Psoas muscle (tissue), 8 donors: ENCODE data around the gene NAT14. TPM values are rescaled to one million over a fixed set of nuclear protein-coding genes. Genes with fewer than 3 reads are reported as not detected.

Experiments used
- ATAC-seq, 4 donors: fragments of 200-7000 bp; cut with Tn5 transposase; one replicate each; pipeline ENCODE4 v1.9.1; 2020; ENCODE audit warnings: moderate library complexity in 3 of 4, mild to moderate bottlenecking in 2 of 4
- DNase-seq, 2 donors: peaks; one replicate each; pipeline ENCODE4 v3.0.0-alpha.2; 2020
- H3K27ac ChIP-seq: fragments of 200-600 bp; one replicate; pipeline ENCODE4 v1.8.0; 2022
- H3K27me3 ChIP-seq, 3 donors: fragments of 200-600 bp in 1 of 3; one replicate each; pipeline versions ENCODE4 v1.6.1 to v1.8.0; 2013 to 2022; ENCODE audit warnings: low read length in 2 of 3, mild to moderate bottlenecking in 2 of 3, moderate library complexity in 1 of 3; ENCODE audit not compliant: insufficient read depth in 3 of 3
- H3K36me3 ChIP-seq, 2 donors: fragments of 200-600 bp in 1 of 2; one replicate each; pipeline versions ENCODE4 v1.6.1 to v1.8.0; 2013 to 2022; ENCODE audit warnings: low read depth in 1 of 2, mild to moderate bottlenecking in 1 of 2, moderate library complexity in 1 of 2; ENCODE audit not compliant: insufficient read depth in 1 of 2
- H3K4me1 ChIP-seq: fragments of 200-600 bp; one replicate; pipeline ENCODE4 v1.8.0; 2022
- H3K4me3 ChIP-seq: fragments of 200-600 bp; one replicate; pipeline ENCODE4 v1.8.0; 2022; ENCODE audit warnings: mild to moderate bottlenecking
- H3K9me3 ChIP-seq: fragments of 200-600 bp; one replicate; pipeline ENCODE4 v1.8.0; 2022
- WGBS, 3 donors: extraction: QIAGEN DNeasy Blood & Tissue Kit; methylation state at CpG; one replicate each; pipeline versions ENCODE4 v1.1.6 to v1.1.7; 2013; 5-methylcytosine and 5-hydroxymethylcytosine counted together
- intact Hi-C, 2 donors: fragments of 100-400 bp; cut with DNase I; formaldehyde crosslinking; loops; one replicate each; pipeline versions ENCODE4 v1.11.0 to v1.14.2; 2022
- polyA plus RNA-seq, 3 donors: library from polyadenylated mRNA; stranded (reverse); fragments of 200-250 nt; gene quantifications; one replicate each; pipeline ENCODE4 v1.2.3, GENCODE V29; 2013
- total RNA-seq, 4 donors: library from RNA; stranded (reverse); fragmentation: NEBNext Ultra II Directional in 2 of 4; extraction: Animal tissue kit (Norgen Biotek cat#: 25700) in 2 of 4; gene quantifications; one replicate each; pipeline versions ENCODE4 v1.2.1 to v1.2.4, GENCODE V29; 2021 to 2023
- TF ChIP-seq, protein P1 (sequence below): fragments of 200-600 bp; IDR thresholded peaks from one replicate; pipeline ENCODE4 v1.8.0; 2022; ENCODE audit warnings: antibody characterized with exemption
- donor health status: healthy with polysubstance abuse.
- donor health status: DM: no; HTN: no; CAD: no; lungs with moderate emphysema.
- donor health status: Bipolar disorder and iron deficiency.
- donor health status: healthy.
- donor health status: DM: yes; HTN: yes; CAD: no.
- donor health status: DM: no; HTN: no; CAD: no.
- donor health status: DM: no; HTN: no; CAD: no.
- donor health status: DM: yes; HTN: yes; CAD: no.

NAT14 gene
- total and polyA plus RNA-seq, 7 donors = 2.0 to 6.3 (median 3.6) TPM

DNA sequence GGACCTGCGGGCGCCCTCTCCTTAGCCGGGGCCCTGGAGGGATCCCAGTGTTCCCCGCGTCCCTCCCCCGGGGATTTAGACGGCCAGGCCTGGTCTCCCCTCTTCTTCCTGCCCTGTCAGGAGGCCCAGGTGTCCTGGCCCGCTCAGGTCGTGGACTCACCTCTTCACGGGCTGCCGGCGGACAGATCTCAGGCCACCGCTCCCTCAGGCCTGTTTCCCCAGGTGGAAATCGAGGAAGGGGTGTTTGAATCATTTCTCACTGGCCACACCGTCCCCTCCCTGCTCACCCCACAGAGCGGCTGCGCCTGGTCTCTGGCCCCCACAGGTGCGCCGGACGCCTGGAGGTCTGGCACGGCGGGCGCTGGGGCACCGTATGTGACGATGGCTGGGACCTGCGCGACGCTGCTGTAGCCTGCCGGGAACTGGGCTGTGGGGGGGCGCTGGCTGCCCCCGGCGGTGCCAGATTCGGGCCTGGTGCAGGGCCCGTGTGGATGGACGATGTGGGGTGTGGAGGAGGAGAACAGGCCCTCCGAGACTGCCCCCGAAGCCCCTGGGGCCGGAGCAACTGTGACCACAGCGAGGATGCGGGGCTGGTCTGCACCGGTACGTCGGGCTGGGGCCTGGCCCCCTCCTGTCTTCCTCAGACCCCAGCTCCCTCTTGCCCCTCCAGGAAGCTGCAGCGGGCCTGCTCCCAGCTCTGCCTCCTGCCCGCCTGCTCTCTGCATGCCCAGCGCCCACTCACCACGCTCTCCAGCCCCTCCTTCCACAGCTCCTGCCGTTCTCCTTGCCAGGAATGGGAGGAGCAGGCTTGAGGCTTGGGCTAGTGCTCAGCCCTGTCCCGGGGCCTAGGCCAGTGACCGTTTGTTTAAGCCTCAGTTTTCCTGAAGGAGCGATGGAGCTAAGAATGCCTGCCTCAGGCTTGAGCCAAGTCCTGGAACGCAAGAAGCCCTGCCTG lies 5.8 kb downstream of the NAT14 start:
- no peaks in the 10 kb centered on the region for H3K36me3 ChIP-seq
- H3K9me3 ChIP-seq = no peaks in the 10 kb centered on the region
- 76 to 83% (median 77%) methylated on average over 41 to 52 of the region's 52 CpGs for WGBS, 3 donors
- H3K27me3 ChIP-seq = peaks cover 0 to 13% (median 5%) of the 10 kb centered on the region in 3 donors
- ATAC-seq = no peak
- H3K4me3 ChIP-seq = no peak overlapping the region
- TF ChIP-seq, protein P1, sequence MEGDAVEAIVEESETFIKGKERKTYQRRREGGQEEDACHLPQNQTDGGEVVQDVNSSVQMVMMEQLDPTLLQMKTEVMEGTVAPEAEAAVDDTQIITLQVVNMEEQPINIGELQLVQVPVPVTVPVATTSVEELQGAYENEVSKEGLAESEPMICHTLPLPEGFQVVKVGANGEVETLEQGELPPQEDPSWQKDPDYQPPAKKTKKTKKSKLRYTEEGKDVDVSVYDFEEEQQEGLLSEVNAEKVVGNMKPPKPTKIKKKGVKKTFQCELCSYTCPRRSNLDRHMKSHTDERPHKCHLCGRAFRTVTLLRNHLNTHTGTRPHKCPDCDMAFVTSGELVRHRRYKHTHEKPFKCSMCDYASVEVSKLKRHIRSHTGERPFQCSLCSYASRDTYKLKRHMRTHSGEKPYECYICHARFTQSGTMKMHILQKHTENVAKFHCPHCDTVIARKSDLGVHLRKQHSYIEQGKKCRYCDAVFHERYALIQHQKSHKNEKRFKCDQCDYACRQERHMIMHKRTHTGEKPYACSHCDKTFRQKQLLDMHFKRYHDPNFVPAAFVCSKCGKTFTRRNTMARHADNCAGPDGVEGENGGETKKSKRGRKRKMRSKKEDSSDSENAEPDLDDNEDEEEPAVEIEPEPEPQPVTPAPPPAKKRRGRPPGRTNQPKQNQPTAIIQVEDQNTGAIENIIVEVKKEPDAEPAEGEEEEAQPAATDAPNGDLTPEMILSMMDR = no peak
- H3K27ac ChIP-seq = no peak overlapping the region
- no peaks in the 10 kb centered on the region for H3K4me1 ChIP-seq
- DNase-seq = no peak
- intact Hi-C loops = no loop called here

- Histone ChIP-seq H3K36me3 (no peaks in the 10 kb centered on the region), H3K27me3 (peaks cover 0 to 7% (median 5%) of the 10 kb centered on the region in 3 donors), H3K9me3 (no peaks in the 10 kb centered on the region), H3K4me3 (no peak overlapping the region), H3K27ac (no peak overlapping the region), H3K4me1 (no peaks in the 10 kb centered on the region)
- 65 to 69% (median 68%) methylated on average over 24 of the region's 24 CpGs for WGBS, 3 donors
- ATAC-seq (no peak), DNase-seq (no peak)
- intact Hi-C loops = no loop called here
- TF ChIP-seq, protein P1 = no peak
These were observed 6.8 kb downstream of the NAT14 start for GRCh38 chr19:55491546-55492360.

DNA sequence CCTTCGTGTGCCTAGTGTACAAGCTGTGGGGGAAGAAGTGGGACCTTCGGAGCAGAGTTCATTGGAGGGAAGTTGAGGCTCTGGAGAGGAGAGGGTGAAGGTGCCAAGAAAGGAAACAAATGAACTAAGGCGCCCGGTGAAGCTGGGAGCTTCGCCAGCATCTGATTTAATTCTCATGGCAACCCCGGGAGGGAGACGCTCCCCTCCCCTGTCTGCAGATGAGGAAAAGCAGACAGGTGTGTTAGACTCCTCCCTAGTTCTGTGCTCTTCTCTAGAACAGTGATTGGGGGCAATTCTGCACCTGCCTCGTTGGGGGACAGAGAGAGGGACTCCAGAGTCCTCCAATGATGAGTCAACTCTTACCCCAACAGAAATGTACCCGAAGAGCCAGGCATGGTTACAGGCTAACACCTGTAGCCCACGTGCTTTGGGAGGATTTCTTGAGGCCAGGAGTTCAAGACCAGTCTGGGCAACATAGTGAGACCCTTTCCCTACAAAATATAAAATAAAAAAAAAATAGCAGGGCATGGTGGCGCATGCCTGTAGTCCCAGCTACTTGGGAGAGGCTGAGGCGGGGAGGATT lies 7.5 kb downstream of the NAT14 start:
- intact Hi-C loops = no loop called here
- H3K36me3 ChIP-seq = no peaks in the 10 kb centered on the region
- DNase-seq = no peak
- 37 to 41% (median 39%) methylated on average over 12 of the region's 12 CpGs for WGBS, 3 donors
- no peaks in the 10 kb centered on the region for H3K9me3 ChIP-seq
- peaks cover 0 to 7% (median 5%) of the 10 kb centered on the region in 3 donors for H3K27me3 ChIP-seq
- TF ChIP-seq, protein P1 = no peak
- no peaks in the 10 kb centered on the region for H3K4me1 ChIP-seq
- ATAC-seq = no peak
- no peak overlapping the region for H3K27ac ChIP-seq
- H3K4me3 ChIP-seq = no peak overlapping the region

- no peaks in the 10 kb centered on the region for H3K36me3 ChIP-seq
- intact Hi-C loops = no loop called here
- DNase-seq (no peak), ATAC-seq (no peak)
- H3K9me3 ChIP-seq = no peaks in the 10 kb centered on the region
- H3K27me3 ChIP-seq = peaks cover 0 to 7% (median 5%) of the 10 kb centered on the region in 3 donors
- H3K4me1 ChIP-seq = no peaks in the 10 kb centered on the region
- WGBS, 3 donors = 38 to 48% (median 42%) methylated on average over 17 to 18 of the region's 18 CpGs
- peak overlapping the region; percentile 52 for H3K4me3 ChIP-seq
- H3K27ac ChIP-seq = peak overlapping the region; percentile 46
- TF ChIP-seq, protein P1 = no peak
These were observed 8.2 kb downstream of the NAT14 start for GRCh38 chr19:55493052-55493644.
